Embryonic facial prominence (tissue), 1 donor: ENCODE data around the gene ANTXRL.
"Not testable (repeated sequence)": the region's sequence is repeated elsewhere in the genome, so short reads cannot be mapped to it uniquely, and the experiment has no call there.

Experiments used
- DNase-seq: peaks from one replicate; pipeline ENCODE4 v3.0.0-alpha.2; 2016; ENCODE audit errors: extremely low spot score

ANTXRL gene

DNA sequence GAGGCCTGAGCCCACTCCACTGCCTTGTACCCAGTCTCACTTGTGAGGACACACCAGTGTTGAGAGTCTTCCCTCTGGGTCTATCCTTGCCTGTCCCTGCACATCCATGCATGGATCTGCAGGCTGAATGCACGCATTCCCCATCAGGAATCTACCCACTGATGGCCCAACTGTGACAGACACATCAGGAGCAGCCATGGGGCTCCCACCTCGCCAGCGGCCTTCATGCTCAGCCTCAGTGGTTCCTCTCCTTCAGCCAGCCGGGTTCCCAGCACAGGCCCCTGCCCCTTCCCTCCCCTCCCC is 21.3 kb downstream of the ANTXRL start:
- DNase-seq, result no peak

DNA sequence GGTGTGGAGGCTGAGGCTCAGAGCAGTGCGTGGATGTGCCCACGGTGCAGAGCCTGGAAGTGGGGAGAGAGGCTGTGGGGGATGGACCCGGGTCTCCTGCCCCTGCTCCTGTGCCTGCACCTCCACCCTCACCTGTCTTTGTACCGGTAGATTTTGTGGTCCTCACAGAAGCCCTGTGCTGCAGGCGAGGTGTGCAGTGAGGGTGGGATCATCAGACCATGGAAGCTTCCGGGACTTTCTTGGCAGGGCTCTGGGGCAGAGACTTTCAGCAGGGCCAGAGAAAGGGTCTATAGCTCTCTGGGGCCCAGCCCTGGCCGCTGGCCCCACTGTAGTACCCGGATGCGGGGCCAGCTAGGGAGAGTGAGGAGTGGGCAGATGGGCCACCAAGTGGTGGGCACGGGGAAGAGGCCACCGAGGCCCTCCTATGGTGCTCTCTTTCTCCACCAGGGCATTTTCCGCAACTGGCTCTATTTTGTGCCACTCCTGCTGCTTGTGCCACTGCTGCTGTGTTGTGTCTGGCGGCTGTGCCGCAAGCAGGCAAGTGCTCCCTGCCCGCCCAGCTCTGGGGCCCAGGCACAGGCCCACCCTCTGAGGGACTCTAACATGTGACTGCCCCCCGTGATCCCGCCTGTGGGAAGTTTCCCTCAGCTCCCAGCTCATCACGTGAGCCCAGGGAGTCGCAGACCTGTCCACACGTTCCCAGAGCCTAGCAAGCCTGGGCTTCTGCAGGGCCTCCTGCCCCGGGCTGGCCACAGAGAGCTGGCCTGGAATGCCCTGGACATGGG is 22.1 kb downstream of the ANTXRL start:
- no peak for DNase-seq

GRCh38 chr10:46309511-46310142 is 22.8 kb downstream of the ANTXRL start:
- no peak for DNase-seq

DNA sequence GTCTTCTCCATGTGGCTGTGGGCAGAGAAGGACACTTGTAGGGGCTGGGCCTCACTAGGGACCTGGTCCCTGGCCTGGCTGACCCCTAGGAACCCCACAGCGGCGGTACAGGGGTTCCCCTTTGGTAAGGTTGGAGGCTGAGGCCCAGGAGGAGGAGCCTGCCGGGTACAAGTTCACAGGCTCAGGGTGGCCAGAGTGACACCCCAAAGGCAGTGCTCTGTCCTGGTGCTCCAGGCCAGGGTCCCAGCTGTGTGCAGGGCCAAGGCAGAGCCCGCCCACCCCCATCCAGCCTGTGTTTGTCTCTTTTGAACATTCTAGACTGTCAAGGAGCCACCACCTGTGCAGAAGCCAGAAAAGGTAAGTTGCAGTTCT is 23.3 kb downstream of the ANTXRL start:
- DNase-seq, result no peak

GRCh38 chr10:46310851-46311250 is 24.1 kb downstream of the ANTXRL start:
- DNase-seq, result no peak

DNA sequence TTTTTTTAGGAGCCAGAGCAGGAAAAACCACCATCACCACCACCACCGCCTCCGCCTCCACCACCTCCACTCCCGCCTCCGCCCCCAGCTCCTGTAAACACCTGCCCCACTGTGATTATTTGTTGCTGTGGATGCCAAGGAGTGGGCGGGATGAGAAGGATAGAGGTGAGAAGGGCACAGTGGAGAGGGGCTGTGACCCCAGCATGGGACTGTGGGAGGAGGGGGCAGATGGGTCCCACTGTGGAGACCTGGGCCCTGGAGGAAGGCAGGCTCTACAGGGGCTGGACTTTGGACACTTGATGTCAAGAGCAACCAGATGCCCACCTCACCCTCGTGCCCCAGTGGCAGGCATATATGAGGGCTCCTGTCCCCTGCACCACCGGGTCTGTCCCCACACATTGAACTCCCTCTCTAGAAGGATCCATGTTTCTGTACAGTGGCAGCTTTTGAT is 24.7 kb downstream of the ANTXRL start:
- no peak for DNase-seq

DNA sequence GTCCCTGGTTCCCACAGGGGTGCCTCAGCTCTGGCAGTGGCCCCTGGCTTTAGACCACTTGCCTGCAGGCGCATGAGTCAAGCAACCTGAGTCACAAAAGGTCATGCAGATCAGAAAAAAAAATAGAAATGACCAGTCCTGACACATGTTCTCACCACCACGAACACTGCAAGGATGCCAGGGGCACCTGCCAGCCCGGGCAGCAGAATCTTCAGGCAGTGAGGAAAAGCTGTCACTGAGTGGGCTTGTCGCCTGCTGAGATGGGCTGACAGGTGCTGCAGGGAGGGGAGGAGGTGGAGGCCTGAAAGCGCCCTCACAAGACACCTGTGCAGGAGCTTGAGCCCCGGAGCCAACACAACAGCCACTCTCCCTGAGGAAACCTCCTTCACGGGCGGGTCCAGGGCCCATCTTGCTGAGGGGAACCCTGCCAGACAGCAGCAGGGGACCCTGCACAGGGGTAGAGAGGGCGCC is 25.2 kb downstream of the ANTXRL start:
- DNase-seq, result not testable (repeated sequence)

- no peak for DNase-seq
Measured at GRCh38 chr10:46312953-46313352, 26.2 kb downstream of the ANTXRL start.

DNA sequence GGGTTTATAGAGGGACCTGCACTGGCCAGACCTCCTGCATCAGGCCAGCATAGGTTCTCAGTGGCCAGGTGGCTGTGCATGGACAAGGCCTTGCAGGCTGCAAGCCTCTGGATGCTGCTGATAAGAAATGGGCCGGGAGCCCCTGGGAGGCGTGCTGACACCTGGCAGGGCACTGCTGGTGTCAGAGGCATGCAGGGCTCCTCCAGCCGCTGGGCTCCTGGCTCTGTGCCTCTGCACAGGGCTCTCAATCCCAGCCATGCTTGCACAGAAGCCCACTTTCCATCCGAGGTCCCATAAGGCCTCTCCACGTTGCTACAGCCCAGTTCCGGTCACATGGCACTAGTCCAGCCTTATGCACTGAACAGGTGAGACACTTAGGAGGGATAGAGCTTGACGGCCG is 27.3 kb downstream of the ANTXRL start:
- no peak for DNase-seq

DNA sequence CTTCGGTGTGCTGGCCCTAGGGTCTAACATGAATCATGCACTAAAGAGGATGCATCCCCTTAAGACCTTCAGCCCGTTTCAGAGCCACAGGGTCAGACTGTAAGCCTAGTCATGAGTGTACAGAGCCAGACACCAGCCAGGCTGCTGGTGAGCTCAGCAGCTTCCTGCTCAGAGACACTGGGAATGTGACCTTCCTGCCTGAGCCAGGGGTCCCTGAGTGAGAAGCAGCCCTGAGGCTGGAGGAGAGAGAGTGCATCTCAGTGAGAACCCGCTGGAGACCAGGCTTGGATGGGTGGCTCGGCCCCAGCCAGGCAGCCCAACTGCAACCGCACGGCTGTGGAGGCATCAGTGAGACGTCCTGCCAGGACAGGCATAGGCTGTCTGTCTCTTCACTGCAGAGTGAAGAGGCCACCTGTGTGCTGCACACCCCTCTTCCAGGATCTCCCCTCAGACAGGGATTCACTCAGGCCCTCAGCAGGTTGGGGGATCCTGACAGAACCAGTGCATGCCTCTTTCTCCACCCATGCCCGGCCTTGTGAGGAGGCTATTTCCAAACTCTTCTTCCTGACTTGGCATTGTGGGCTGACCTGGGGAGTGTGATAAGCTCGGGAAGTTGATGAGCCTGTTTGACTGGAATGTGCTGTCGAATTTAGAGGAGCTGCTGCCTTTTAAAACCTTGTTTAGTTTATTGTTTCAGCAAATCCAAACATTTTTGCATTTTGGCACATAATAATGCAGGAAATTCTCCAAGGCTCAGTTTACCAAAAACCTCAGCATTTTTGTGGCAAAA is 28.5 kb downstream of the ANTXRL start:
- DNase-seq, result not testable (repeated sequence)

- DNase-seq, result no peak
Measured at GRCh38 chr10:46317370-46317769, 30.6 kb downstream of the ANTXRL start.

GRCh38 chr10:46317889-46318288 is 31.1 kb downstream of the ANTXRL start:
- no peak for DNase-seq

DNA sequence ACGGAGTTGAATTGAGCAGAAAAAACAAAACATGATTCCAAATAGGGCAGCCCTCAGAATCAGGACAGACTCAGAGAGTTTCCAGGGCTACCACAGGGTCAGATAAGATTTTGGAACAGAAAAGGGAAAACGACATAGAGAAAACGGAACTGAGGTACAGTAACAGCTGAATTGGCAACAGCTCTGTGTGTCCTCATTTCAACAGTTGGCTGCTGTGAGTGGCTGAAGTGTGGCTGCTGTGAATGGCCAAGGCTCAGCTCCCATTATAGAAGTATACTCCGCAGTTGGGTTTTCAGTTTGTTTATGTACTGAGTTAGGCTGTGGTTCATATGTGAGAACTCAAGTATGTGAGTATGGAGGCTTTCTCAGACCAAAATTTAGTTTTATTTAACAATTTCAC is 32.0 kb downstream of the ANTXRL start:
- DNase-seq, result no peak

DNA sequence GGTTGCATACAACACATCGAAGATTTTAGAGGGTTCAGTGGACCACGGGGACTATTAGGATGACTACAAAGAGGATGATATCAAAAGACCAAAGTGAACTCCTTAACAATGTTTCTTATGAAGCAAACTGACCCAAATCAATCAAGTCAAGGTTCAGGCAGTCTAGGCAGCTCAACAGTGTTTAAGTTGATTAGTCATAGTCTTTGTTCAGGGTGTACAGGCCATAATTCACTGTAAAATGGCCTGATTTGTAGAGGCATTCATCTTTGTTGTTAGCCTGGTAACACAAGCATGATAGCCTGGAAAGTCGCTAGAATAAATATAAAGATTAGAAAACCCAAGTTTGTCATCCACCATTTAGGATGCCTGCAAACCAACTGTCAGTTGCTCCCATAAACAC is 32.6 kb downstream of the ANTXRL start:
- DNase-seq, result no peak

GRCh38 chr10:46321770-46322169 is 35.0 kb downstream of the ANTXRL start:
- DNase-seq, result no peak

DNA sequence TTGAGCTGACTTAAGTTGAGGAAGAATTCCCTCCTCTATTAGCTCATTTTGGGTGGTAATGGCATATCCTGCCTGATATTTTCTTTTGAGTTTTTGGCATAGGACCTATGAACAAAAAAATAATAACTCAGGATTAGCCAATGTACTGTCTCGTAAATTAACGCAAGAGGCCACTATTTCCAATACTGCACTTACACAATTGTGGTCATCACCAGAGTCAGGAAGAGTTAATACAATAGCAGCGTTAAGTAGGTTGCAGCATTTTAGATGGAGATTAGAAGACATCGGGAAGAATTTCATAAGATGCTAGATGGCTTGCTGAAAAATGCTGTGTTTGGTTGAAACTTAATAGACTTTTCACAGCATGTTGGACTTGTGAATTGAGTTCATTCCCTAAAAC is 36.4 kb downstream of the ANTXRL start:
- no peak for DNase-seq

- DNase-seq, result no peak
Measured at GRCh38 chr10:46325021-46325420, 38.2 kb downstream of the ANTXRL start.

- no peak for DNase-seq
Measured at GRCh38 chr10:46326066-46326465, 39.3 kb downstream of the ANTXRL start.

- DNase-seq, result no peak
Measured at GRCh38 chr10:46326971-46327370, 40.2 kb downstream of the ANTXRL start.

DNA sequence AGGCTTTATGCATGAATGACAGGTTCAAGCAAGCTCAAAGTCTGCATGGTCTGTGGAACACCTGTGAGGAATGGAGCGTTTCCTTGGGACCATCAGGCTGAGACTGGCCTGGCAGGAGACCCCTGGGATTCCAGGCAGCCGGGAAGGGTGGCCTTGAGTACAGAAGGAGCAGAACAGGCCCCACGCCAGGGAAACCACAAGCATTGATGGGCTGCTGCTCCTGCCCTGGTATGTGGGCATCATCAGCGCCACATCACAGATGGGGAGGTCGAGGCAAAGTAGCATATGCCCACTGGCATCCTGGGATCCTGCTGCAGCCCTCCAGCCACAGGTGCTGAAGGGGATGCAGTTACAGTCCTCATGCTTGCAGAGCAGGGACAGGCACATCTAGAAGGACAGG is 40.9 kb downstream of the ANTXRL start:
- no peak for DNase-seq

DNA sequence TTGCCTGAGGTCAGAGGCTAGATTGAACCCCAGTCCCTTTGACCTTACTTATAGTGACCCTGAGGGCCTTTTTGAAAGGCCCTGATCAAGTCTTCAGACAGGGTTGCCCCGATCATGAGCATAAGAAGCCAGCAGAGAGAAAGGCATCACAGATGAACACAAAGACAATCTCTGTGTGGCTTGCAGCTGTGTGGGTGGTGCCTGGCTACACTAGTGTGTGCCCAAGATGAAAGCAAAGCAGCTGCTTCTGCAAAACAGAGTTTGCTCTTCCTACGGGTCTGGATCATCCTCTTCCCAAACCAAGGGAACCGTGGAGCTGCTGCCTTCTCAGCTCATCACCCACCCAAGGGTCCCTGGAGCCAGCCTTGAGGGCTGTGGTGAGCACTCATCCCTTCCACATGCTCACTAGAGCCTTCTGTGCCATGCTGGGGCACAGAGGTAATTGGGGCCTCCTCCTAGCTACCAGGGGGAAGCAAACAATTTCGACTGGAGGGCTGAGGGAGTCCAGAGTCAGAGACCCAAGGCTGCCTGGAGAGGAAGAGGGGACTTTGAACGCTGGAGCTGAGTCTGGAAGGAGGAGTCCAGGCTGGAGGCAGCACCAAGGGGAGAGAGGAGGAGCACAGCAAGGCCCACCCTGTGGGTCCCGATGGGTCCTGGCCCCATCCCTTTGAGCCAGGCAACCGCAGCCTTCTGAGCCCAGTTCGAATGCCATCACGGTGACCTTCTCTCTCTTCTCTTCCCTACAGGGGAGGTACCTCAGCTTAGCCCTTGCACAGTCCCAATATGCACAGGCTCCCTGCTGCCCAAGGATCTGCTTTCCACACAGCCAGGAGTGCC is 42.3 kb downstream of the ANTXRL start:
- DNase-seq, result no peak

GRCh38 chr10:46329690-46330016 is 42.9 kb downstream of the ANTXRL start:
- DNase-seq, result no peak
